Activated CD8-positive, alpha-beta memory T cell treated with anti-CD3 and anti-CD28 coated beads for 48 hours (primary cell): ENCODE results near the gene LEKR1.
"Not testable (repeated sequence)": the region's sequence is repeated elsewhere in the genome, so short reads cannot be mapped to it uniquely, and the experiment has no call there.

ENCODE experiments used
- DNase-seq, 3 experiments: peaks; one replicate each; pipeline ENCODE4 v3.0.0-alpha.2; 2020; ENCODE audit warnings: low read depth in 2 of 3, low spot score in 2 of 3

The LEKR1 gene

DNA sequence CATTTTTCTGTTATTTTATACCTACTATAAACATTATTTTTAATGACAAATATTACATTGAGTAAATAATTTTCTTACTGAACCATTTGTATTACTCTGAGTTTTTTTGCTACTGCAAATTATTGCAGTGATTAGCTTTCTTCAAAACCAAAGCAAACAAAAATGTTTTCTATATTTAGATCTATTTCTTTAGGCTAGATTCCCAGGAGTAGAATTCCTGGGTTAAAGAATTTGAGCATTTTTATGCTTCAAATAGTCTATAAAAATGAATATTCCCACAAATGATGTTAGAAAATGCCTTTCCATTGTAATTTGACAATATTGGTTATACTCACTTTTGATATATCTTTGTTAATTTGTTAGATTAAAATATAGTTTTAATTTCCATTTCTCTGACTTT, 76.8 kb downstream of the LEKR1 start:
- no peak for DNase-seq

DNA sequence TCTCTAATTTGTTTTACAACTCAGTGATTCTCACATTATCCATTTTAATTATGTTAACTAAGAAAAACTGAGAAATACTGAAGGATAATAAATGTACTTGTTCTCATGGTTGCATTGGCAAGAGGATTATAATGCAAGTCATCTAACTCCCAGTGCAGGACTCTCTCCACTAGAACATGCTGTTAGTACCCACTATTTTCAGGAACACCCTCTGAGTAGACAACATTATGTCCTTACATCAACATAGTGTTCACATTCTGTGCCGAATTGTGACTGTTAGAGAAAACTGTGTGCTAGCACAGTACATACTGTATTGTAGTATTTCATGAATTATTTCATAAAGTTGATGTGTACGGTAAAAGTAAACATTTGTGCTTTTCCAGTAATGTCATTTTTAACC, 80.1 kb downstream of the LEKR1 start:
- DNase-seq = no peak

DNA sequence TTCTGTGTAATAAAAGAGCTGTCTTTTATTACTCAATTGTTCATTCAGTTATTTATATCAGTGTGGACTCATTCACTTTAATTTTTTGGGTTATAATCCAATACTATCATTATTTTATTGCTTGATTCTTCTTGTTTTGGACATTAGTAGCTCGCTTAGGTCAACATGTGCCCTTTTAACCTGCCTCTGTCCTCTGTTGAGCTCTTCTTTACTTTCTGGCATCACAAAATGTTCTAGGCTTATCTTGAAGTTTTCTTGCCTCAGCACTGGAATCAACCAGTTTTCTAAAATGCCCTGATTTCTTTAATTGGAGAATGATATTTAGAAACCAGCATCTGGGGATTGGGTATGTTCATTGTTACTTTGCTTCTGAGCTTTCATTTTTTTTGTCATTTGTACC, 82.2 kb downstream of the LEKR1 start:
- no peak for DNase-seq

DNA sequence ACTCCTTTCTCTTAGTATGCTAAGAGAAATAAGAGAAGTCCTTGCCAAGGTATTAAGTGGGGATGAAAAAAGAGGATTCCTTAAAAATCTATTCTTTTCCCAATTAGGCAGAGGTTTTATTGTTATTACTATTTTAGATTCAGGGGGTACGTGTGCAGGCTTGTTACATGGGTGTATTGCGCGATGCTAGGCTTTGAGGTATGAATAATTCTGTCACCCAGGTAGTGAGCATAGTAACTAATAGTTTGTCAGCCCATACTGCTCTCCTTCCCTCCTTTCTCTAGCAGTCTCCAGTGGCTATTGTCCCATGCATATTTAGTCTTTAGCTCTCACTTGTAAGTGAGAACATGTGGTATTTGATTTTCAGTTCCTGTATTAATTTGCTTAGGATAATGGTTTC, 83.9 kb downstream of the LEKR1 start:
- DNase-seq = no peak

DNA sequence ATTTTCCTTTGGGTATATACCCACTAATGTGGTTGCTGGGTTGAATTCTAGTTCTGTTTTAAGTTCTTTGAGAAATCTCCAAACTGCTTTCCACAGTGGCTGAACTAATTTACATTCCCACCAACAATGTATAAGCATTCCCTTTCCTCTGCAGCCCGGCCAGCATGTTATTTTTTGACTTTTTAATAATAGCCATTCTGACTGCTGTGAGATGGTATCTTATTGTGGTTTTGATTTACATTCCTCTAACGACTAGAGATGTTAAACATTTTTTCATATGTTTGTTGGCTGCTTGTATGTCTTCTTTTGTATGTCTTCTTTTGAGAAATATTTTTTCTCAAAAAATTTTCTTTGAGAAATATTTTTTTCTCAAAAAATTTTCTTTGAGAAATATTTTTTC, 84.7 kb downstream of the LEKR1 start:
- DNase-seq = not testable (repeated sequence)

DNA sequence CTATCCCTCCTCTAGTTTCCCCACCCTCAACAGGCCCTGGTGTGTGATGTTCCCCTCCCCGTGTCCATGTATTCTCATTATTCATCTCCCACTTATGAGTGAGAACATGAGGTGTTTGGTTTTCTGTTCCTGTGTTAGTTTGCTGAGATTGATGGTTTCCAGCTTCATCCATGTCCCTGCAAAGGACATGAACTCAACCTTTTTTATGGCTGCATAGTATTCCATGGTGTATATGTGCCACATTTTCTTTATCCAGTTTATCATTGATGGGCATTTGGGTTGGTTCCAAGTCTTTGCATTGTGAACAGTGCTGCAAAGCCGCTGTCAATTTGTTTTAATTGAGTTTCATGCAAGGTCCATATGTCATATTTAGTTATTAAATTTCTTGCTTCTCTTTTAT, 88.1 kb downstream of the LEKR1 start:
- not testable (repeated sequence) for DNase-seq

DNA sequence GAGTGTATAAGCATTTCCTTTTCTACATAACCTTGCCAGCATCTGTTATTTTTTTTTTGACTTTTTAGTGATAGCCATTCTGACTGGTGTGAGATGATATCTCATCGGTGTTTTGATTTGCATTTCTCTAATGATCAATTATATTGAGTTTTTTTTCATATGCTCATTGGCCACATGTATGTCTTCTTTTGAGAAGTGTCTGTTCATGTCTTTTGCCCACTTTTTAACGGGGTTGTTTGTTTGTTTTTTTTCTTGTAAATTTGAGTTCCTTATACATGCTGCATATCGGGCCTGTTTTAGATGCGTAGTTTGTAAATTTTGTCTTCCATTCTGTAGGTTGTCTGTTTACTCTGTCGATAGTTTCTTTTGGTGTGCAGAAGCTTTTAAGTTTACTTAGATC, 89.2 kb downstream of the LEKR1 start:
- DNase-seq = no peak

DNA sequence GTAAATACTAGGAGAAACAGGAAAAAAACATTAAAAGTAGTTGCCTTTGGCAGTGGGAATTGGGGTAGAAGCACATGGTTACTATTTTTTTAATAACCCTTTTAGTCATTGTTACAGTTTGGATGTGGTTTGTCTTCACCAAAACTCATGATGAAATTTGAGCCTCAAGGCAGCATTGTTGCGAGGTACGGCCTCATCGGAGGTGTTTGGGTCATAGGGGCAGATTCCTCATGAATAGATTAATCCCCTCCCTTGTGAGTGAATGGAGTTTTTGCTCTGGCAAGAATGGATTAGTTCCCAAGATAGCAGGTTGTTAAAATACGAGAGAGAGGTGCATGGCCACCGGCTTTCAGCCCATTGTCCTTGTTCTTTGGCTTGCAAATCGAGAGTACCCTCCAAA, 92.6 kb downstream of the LEKR1 start:
- DNase-seq = no peak

DNA sequence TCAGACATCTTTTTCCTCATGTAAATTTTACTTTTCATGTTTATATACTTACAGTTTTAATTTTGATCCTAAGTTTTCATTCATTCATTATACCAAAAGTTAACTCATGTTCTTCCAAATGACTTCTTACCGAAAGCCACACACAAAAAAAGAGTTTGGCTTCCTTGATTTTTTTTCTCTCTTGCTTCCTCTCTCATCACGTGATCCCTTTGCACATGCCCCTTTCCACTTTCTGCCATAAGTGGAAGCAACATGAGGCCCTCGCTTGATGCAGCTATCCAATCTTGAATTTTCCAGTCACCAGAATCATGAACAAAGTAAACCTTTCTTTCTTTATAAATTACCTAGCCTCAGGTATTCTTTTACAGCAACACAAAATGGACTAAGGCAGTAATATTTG, 93.7 kb downstream of the LEKR1 start:
- no peak for DNase-seq

DNA sequence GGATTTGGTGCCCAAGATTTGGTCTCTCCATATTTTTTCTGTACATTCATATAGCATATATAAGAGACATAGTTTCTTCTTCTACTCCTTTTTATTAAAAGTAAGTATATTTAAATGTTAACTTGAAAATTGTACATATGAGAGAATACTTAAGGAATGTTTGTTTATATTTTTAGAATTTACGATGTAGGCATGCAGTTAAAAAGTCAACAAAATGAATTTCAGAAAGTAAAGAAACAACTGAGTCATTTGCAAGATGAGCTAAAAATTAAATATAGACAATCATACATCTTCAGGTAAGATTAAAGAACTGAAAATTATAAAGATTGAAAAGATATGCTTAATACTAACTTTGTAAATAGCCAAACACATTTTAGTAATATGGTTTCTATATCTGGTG, 94.2 kb downstream of the LEKR1 start:
- no peak for DNase-seq

DNA sequence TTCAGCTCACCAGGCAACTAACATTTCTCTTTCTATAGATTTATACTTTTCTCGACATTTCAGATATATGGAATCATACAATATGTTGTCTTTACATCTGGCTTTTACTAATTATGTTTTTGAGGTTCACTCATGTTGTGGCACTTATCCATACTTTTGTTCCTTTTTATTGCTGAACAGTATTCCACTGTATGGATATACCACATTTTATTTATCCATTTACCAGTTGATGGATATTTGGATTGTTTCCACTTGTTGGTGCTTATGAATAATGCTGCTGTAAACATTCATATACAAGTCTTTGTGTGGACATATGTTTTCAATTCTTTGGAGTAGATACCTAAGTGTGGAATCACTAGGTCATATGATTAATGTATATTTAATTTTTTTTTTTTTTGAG, 97.2 kb downstream of the LEKR1 start:
- DNase-seq = no peak

DNA sequence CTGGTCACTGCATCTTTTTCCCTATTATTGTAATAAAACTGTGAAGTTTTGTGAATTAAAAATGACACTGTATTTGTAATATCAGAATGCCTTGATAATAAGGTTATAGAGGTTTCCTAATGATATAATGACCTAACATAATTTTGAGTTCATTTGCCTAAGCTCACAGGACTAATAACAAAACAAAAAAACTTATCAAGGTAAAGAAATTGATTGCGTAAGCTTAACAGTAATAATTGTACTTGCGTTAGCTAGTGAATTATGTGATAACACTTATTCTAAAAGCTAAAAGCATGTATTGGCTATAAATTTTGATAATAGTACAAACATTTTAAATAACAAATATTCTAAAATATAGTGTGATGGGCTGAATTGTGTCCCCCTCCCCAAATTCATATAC, 112.6 kb downstream of the LEKR1 start:
- DNase-seq = no peak

DNA sequence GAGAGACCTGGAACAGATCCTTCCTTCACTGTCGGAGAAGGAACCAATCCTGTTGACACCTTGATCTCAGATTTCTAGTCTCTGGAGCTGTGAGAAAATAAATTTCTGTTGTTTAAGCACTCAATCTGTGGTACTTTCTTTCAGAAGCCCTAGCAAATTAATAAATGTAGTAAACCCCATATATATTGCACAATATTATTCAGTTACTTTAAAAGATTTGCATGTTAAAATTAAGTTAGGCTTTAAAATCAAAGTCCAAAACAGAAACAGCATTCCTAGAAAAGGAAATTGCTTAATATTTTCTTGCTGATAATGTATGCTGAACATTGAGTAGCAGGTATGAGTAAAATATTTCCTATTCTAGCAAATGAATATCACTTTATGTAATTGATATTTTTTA, 113.2 kb downstream of the LEKR1 start:
- no peak for DNase-seq

DNA sequence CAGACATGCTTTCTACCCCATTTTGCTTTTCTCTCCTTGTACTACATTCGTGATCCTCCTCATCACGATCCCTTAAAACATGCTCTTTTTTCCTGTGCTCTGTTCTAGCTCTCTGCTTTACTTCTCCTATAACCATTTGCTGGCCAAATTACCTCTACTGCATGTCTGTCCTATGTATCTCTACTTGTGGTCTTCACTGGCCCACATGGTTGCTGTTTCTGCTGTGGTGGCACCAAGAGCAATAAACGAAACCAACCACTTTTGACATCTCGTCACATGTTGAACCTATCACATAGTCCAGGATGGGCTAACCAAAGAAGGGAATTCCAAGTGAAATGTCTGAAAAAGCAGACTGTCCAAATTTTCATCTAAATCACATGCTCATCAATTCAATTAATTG, 115.2 kb downstream of the LEKR1 start:
- DNase-seq = no peak

DNA sequence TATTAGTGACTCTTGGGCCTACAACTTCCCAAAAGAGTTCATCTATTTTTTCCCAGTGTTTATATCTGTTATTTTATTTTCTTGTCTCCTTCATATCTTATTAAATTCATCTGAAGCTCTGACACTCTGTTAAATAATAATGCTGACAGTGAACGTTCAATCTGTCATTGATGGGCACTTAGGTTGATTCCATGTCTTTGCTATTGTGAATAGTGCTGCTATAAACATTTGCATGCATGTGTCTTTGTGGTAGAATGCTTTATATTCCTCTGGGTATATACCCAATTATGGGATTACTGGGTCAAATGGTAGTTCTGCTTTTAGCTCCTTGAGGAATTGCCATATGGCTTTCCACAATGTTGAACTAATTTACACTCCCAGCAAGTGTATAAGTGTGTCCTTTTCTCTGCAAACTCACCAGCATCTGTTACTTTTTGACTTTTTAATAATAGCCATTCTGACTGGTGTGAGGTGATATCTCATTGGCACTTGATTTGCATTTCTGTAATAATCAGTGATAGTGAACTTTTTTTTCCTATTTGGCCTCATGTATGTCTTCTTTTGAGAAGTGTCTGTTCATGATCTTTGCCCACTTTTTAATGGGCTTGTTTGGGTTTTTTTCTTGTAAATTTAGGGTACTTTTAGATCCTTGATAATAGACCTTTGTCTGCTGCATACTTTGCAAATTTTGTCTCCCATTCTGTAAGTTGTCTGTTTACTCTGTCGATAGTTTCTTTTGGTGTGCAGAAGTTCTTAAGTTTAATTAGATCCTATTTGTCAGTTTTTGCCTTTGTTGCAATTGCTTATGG, 122.5 kb downstream of the LEKR1 start:
- DNase-seq = no peak

DNA sequence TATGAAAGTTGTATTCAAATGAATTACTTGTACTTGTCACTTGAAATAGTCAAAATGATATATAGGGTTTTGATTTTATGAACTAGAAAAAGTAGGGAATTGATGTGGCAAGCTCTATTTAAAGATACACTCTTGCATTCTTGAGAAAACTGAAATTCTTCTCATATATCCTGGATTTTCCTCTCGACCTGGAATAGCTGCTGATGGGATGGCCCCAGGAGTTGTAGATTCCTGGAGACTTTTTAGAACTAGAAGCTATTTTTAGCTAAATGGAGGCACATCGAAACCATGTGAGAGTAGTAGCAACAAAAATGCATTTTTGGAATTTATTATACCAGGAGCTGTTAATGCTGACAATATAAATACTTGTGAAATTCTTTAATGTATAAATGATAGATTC, 125.9 kb downstream of the LEKR1 start:
- DNase-seq = no peak

DNA sequence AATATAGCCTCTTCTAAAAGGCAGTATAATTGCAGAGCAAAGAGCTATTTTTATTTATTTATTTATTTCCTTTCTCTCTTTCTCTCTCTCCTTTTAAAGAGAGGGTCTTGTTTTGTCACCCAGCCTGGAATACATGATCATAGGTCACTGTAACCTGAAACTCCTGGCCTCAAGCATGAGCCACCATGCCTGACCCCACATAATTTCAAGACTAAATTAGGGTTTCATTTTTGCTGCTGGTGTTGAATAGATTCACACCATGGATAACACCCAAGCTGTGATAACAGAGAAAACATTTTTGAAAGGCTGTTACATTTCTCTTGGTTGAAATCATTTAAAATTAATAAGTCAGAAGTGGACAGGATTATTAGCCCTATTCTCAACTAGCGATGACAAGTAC, 131.6 kb downstream of the LEKR1 start:
- DNase-seq = no peak

DNA sequence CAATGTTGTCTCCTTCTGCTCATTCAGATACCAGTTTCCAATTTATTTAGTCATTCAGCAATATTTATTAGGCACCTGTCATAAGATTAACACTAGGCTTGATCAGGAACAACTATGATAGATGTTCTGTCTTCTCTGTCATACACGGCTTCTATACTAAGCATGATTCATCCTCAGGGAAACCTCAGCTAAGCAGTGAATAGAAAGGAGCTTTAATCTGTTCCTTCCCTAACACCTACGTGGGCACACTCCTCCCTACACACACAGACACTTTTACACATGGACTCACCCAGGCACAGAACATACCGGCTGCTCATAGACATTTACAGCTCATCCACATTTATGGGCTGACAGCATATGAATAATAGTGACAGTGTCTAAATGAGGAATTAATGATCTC, 136.9 kb downstream of the LEKR1 start:
- no peak for DNase-seq

DNA sequence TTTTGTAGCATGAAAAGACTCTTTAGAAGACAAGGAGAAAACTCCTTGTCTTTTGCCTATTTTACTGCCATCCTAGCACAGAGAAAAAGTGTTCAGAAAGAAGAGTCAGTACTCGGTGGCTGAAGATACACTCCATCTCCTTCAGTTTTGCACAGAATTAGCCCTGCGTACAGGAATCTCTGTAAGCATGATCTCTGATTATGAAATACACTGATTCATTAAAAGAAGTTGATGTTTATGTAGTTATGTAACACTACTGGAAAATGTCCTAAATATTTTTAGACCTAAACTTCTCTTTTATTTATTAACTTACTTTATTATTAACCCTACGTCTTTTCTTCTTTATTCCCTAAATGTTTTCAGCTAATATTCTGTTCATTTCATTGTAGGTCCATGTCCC, 138.4 kb downstream of the LEKR1 start:
- DNase-seq = no peak

DNA sequence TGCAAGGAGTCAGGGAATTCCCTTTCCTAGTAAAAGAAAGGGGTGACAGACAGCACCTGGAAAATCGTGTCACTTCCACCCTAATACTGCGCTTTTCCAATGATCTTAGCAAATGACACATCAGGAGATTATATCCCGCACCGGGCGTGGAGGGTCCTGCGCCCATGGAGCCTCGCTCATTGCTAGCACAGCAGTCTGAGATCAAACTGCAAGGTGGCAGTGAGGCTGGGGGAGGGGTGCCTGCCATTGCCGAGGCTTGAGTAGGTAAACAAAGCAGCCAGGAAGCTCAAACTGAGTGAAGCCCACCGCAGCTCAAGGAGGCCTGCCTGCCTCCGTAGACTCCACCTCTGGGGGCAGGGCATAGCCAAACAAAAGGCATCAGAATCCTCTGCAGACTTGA, 140.2 kb downstream of the LEKR1 start:
- not testable (repeated sequence) for DNase-seq

DNA sequence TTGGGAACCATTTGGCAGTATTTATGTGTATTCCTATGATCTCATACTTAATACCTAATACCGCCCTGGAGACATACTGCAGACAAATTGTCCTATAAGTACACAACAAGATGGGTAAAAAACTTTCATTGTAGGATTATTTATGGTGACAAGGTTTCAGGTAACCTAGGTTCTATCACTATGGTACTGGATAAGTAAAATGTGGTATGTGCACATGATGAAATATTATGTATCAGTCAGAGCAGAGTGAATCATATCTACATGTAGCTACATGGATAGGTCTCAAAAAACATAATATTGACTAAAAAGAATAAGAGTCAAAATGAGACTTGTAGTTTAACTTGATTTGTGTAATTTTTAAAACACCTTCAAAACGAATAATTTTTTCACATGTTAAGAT, 147.8 kb downstream of the LEKR1 start:
- no peak for DNase-seq

DNA sequence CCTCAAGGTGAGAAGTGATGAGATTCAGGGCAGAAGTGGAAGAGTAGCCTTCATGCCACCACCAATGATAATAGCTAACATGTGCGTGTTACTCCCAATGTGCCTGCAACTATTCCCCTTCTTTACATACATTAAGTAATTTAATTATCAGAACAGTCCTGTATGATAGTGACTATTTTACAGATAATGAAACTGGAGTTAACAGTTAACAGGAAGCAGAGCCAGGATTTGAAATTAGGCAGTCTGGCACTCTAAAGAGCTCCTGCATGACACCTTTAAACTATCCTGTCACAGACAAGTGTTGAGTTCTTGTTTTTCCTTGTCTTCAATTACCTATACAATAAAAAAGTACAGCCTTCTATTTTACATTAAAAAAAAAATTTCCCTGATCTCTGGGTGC, 148.8 kb downstream of the LEKR1 start:
- no peak for DNase-seq

DNA sequence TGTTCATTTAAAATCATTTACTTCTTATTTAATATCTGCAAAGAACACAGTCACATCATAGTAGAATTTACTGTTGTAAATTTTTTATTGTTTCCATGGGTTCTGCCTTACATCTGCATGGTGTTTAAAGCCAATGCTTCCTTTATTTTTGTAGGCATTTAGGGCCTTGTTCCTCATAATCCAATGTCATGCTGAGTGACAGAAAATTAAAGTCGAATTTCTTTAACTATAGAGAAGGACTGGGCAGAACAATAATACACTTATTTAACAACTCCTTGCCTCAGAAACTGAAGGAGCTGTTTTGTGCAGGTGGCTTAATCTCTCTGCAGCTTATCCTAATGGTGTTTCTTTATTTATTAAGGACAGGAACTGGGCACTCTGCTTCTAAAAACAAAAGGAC, 149.6 kb downstream of the LEKR1 start:
- no peak for DNase-seq

DNA sequence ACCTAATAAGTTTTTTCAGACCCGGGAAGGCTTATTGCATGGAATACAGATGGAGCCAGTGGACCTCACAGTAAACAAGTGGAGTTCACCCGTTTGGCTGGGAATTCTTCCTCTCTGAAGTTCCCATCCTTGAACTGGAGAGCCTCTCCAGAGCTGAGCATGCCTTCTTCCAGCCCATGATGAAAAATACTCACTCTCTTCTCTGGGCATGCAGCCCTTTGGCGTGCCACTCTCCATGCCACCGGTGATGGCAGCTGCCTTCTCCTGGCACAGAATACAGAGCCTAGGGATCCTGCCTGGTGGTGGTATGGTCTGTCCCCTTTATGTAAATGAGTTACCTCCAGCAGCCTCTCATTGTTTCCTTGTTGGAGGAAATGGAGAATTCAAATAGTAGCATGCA, 150.8 kb downstream of the LEKR1 start:
- no peak for DNase-seq
